Ascending aorta (tissue), 2 donors: ENCODE results near the gene HELZ. TPM values are rescaled to one million over a fixed set of nuclear protein-coding genes. Genes with fewer than 3 reads are reported as not detected.
"Not testable (repeated sequence)": the region's sequence is repeated elsewhere in the genome, so short reads cannot be mapped to it uniquely, and the experiment has no call there.

Experiments used
- DNase-seq, 2 donors: peaks; one replicate each; pipeline ENCODE4 v3.0.0-alpha.2; 2019; ENCODE audit warnings: low spot score in 2 of 2
- H3K27ac ChIP-seq, 2 donors: fragments of 200-600 bp; sonication (generic); one replicate each; pipeline ENCODE4 v1.5.1; 2016 to 2017; ENCODE audit warnings: mild to moderate bottlenecking in 1 of 2
- H3K27me3 ChIP-seq: fragments of 200-600 bp; sonication (generic); one replicate; pipeline ENCODE4 v1.5.1; 2017
- H3K36me3 ChIP-seq, 2 donors: fragments of 200-600 bp; sonication (generic); one replicate each; pipeline ENCODE4 v1.5.1; 2016
- H3K4me1 ChIP-seq, 2 donors: fragments of 200-600 bp; sonication (generic); one replicate each; pipeline ENCODE4 v1.5.1; 2016 to 2017; ENCODE audit warnings: mild to moderate bottlenecking in 1 of 2
- H3K4me3 ChIP-seq, 2 donors: fragments of 200-600 bp; sonication (generic); one replicate each; pipeline ENCODE4 v1.5.1; 2016 to 2017; ENCODE audit warnings: mild to moderate bottlenecking in 1 of 2
- H3K9me3 ChIP-seq, 2 donors: fragments of 200-600 bp; sonication (generic); one replicate each; pipeline ENCODE4 v1.5.1; 2016
- CTCF ChIP-seq, 3 experiments: fragments of 200-600 bp in 2 of 3; fragments of 450-650 bp in 1 of 3; sonication (generic) in 2 of 3; IDR thresholded peaks; one replicate each; pipeline ENCODE4 v1.5.1; 2016 to 2019; ENCODE audit warnings: antibody characterized with exemption in 3 of 3, mild to moderate bottlenecking in 1 of 3, moderate library complexity in 1 of 3
- intact Hi-C: fragments of 100-400 bp; cut with DNase I; formaldehyde crosslinking; loops from one replicate; pipeline ENCODE4 v1.15.1; 2023
- total RNA-seq: library from RNA; depleted of rRNA; stranded (reverse); fragments of >200 nt; gene quantifications from one replicate; pipeline ENCODE4 v1.1.0, GENCODE V29; 2016

The HELZ gene
- total RNA-seq, 1 donor from 2014 or later, result 36.1 TPM

GRCh38 chr17:67044940-67045339, 200.1 kb downstream of the HELZ start:
- Histone ChIP-seq H3K36me3 (no peaks in the 10 kb centered on the region), H3K27ac (no peak overlapping the region)

GRCh38 chr17:67044016-67044772, 200.8 kb downstream of the HELZ start, which contains the start of gene CACNG1:
Gene CACNG1, plus strand, starts transcription at chr17:67044554. Its CDS starts 107 bp downstream, at chr17:67044661.
- intact Hi-C loops, result no loop called here
- peaks cover 7 to 16% of the 10 kb centered on the region in 2 donors for H3K9me3 ChIP-seq
- H3K36me3 ChIP-seq, result no peaks in the 10 kb centered on the region
- no peak within 1 kb of the TSS for H3K4me3 ChIP-seq
- no peak within 1 kb of the TSS for H3K27ac ChIP-seq
- TF ChIP-seq CTCF (IDR thresholded peaks at IDR 0.05), result no peak
- H3K27me3 ChIP-seq, result no peaks in the 10 kb centered on the region
- H3K4me1 ChIP-seq, result no peaks in the 10 kb centered on the region
- no peak for DNase-seq

More at GRCh38 chr17:67044940-67045339, 200.1 kb downstream of the HELZ start:
- H3K9me3 ChIP-seq, result peaks cover 9 to 20% of the 10 kb centered on the region in 2 donors
- intact Hi-C loops, result no loop called here
- no peaks in the 10 kb centered on the region for H3K27me3 ChIP-seq
- no peaks in the 10 kb centered on the region for H3K4me1 ChIP-seq
- no peak for DNase-seq
- no peak for TF ChIP-seq CTCF (IDR thresholded peaks at IDR 0.05)
- H3K4me3 ChIP-seq, result no peak overlapping the region

- H3K27ac ChIP-seq, result no peak overlapping the region
- H3K36me3 ChIP-seq, result no peaks in the 10 kb centered on the region
- no peak for DNase-seq
- no peaks in the 10 kb centered on the region for H3K27me3 ChIP-seq
- H3K4me3 ChIP-seq, result no peak overlapping the region
- H3K4me1 ChIP-seq, result no peaks in the 10 kb centered on the region
- intact Hi-C loops, result no loop called here
- TF ChIP-seq CTCF (IDR thresholded peaks at IDR 0.05), result no peak
- H3K9me3 ChIP-seq, result peaks cover 0 to 7% of the 10 kb centered on the region in 2 donors
These were observed 201.7 kb downstream of the HELZ start for GRCh38 chr17:67043283-67043682.

GRCh38 chr17:67041941-67042899, 202.8 kb downstream of the HELZ start:
- Histone ChIP-seq H3K9me3 (no peaks in the 10 kb centered on the region), H3K36me3 (no peaks in the 10 kb centered on the region), H3K4me3 (no peak overlapping the region), H3K4me1 (no peaks in the 10 kb centered on the region), H3K27ac (no peak overlapping the region), H3K27me3 (no peaks in the 10 kb centered on the region)
- intact Hi-C loops, result no loop called here
- no peak for DNase-seq
- TF ChIP-seq CTCF (IDR thresholded peaks at IDR 0.05), result no peak

GRCh38 chr17:67041531-67041930, 203.5 kb downstream of the HELZ start:
- no peak overlapping the region for H3K27ac ChIP-seq
- no peak for TF ChIP-seq CTCF (IDR thresholded peaks at IDR 0.05)
- intact Hi-C loops, result no loop called here
- no peaks in the 10 kb centered on the region for H3K9me3 ChIP-seq
- no peak for DNase-seq
- no peaks in the 10 kb centered on the region for H3K27me3 ChIP-seq
- H3K4me3 ChIP-seq, result no peak overlapping the region
- H3K36me3 ChIP-seq, result no peaks in the 10 kb centered on the region
- H3K4me1 ChIP-seq, result no peaks in the 10 kb centered on the region

- H3K4me1 ChIP-seq, H3K36me3 ChIP-seq, DNase-seq, H3K27ac ChIP-seq, H3K4me3 ChIP-seq, H3K27me3 ChIP-seq, intact Hi-C loops, H3K9me3 ChIP-seq: not testable (repeated sequence)
These were observed 203.9 kb downstream of the HELZ start for GRCh38 chr17:67041119-67041518.
